ENCODE measurements around the gene TMEM63B. TPM values are rescaled to one million over a fixed set of nuclear protein-coding genes. Genes with fewer than 3 reads are reported as not detected.

Gene TMEM63B
- total and polyA plus RNA-seq, 2 donors (not counting 1 experiment from before 2014, with no cell fraction given): 15.4 to 19.1 TPM

DNA sequence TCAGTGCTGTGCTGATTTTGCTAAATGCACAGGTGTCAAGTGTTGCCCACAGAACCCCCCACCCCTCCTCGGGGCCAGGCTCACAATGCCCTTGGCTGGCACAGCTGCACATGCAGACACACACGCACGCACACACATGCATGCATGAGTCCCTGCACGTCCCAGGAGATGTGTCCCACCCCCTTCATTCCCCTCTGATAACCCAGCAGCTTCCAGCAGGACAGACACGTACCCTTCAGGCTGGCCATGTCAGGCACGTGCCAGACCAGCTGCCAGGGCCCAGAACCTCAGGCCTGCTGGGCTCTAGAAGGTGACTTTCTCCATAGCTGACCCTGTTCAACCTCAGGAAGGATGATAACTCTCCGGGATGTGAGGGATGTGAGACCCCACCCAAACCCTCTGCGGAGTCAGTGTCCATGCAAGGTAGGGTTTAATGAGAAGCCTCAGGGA lies 44.5 kb upstream of the TMEM63B start:
- Mint-ChIP-seq H3K27ac (no peak overlapping the region), H3K4me1 (no peaks in the 10 kb centered on the region), H3K9me3 (ENCODE audit: insufficient read depth) (no peaks in the 10 kb centered on the region), H3K4me3 (no peak overlapping the region), H3K27me3 (peaks cover 11% of the 10 kb centered on the region)
- no peaks in the 10 kb centered on the region for H3K36me3 ChIP-seq (replicated peaks in 1 of 2; ENCODE audit: control extremely low read depth in 1 of 2, control insufficient read depth in 1 of 2, extremely low read depth in 1 of 2, insufficient read depth in 2 of 2, low read length in 1 of 2)
- no peaks in the 10 kb centered on the region for H3K9me3 ChIP-seq (ENCODE audit: control extremely low read depth in 1 of 3, control insufficient read depth in 2 of 3, insufficient read depth in 1 of 3, low read length in 2 of 3)
- H3K4me1 ChIP-seq (ENCODE audit: control insufficient read depth in 2 of 2, insufficient read depth in 2 of 2, low read length in 2 of 2): peaks cover 0 to 4% of the 10 kb centered on the region in 2 donors
- no peak overlapping the region for H3K4me2 ChIP-seq (replicated peaks; ENCODE audit: low read depth, low read length, poor library complexity, severe bottlenecking)
- DNase-seq (no peak), ATAC-seq (ENCODE audit: low read depth) (no peak)
- intact Hi-C loops (cut with micrococcal nuclease): no loop called here
- H3K4me3 ChIP-seq (ENCODE audit: control extremely low read depth in 1 of 5, extremely low read depth in 1 of 5, insufficient read depth in 1 of 5, low read depth in 2 of 5, low read length in 4 of 5): no peak overlapping the region
- 63% methylated on average over 6 of the region's 8 CpGs for WGBS (ENCODE audit: insufficient coverage)
- CTCF ChIA-PET: interaction anchor here (1.3 to 1.8 kb wide), 2 partner anchors 8 to 313 kb away, joined by 4 to 6 read pairs; partner anchors contain the start of gene VEGFA
- H3K79me2 ChIP-seq (ENCODE audit: control insufficient read depth, insufficient read depth, low read length): no peaks in the 10 kb centered on the region
- H2AFZ ChIP-seq (ENCODE audit: insufficient read depth, low read depth, low read length, poor library complexity, severe bottlenecking): no peak overlapping the region
- POLR2A ChIA-PET: no interaction called here
- peaks cover 0 to 7% (median 2%) of the 10 kb centered on the region in 4 experiments for H3K27me3 ChIP-seq (replicated peaks in 1 of 4; ENCODE audit: control extremely low read depth in 1 of 4, control insufficient read depth in 3 of 4, insufficient read depth in 4 of 4, low read length in 3 of 4)
- no peaks in the 10 kb centered on the region for H4K20me1 ChIP-seq (ENCODE audit: control insufficient read depth, insufficient read depth, low read length, poor library complexity, severe bottlenecking)
- H3K27ac ChIP-seq (ENCODE audit: low read length in 2 of 2): no peak overlapping the region
- no peak for TF ChIP-seq CTCF (IDR thresholded peaks at IDR 0.05)
- no peak for TF ChIP-seq EZH2 (IDR thresholded peaks at IDR 0.05; ENCODE audit: borderline replicate concordance, insufficient read depth, low read depth, low read length, poor library complexity, severe bottlenecking)
- H3K9ac ChIP-seq (ENCODE audit: low read length): no peak overlapping the region

- Histone ChIP-seq H3K4me1 (ENCODE audit: control insufficient read depth in 2 of 2, insufficient read depth in 2 of 2, low read length in 2 of 2) (peaks cover 0 to 1% of the 10 kb centered on the region in 2 donors), H3K27ac (ENCODE audit: low read length in 2 of 2) (no peak overlapping the region), H4K20me1 (ENCODE audit: control insufficient read depth, insufficient read depth, low read length, poor library complexity, severe bottlenecking) (no peaks in the 10 kb centered on the region), H3K4me2 (replicated peaks; ENCODE audit: low read depth, low read length, poor library complexity, severe bottlenecking) (no peak overlapping the region), H3K36me3 (replicated peaks in 1 of 2; ENCODE audit: control extremely low read depth in 1 of 2, control insufficient read depth in 1 of 2, extremely low read depth in 1 of 2, insufficient read depth in 2 of 2, low read length in 1 of 2) (no peaks in the 10 kb centered on the region), H3K79me2 (ENCODE audit: control insufficient read depth, insufficient read depth, low read length) (no peaks in the 10 kb centered on the region), H3K9me3 (ENCODE audit: control extremely low read depth in 1 of 3, control insufficient read depth in 2 of 3, insufficient read depth in 1 of 3, low read length in 2 of 3) (no peaks in the 10 kb centered on the region), H2AFZ (ENCODE audit: insufficient read depth, low read depth, low read length, poor library complexity, severe bottlenecking) (no peak overlapping the region), H3K9ac (ENCODE audit: low read length) (no peak overlapping the region), H3K4me3 (ENCODE audit: control extremely low read depth in 1 of 5, extremely low read depth in 1 of 5, insufficient read depth in 1 of 5, low read depth in 2 of 5, low read length in 4 of 5) (no peak overlapping the region), H3K27me3 (replicated peaks in 1 of 4; ENCODE audit: control extremely low read depth in 1 of 4, control insufficient read depth in 3 of 4, insufficient read depth in 4 of 4, low read length in 3 of 4) (no peaks in the 10 kb centered on the region)
- intact Hi-C loops (cut with micrococcal nuclease): no loop called here
- DNase-seq: no peak
- POLR2A ChIA-PET: interaction anchor here (0.7 kb wide), 1 partner anchor 327 kb away, joined by 6 read pairs; no protein-coding TSS in a partner anchor
- ATAC-seq (ENCODE audit: low read depth): no peak
- no peak overlapping the region for H3K27ac Mint-ChIP-seq
- no peak overlapping the region for H3K4me3 Mint-ChIP-seq
- no peaks in the 10 kb centered on the region for H3K9me3 Mint-ChIP-seq (ENCODE audit: insufficient read depth)
- CTCF ChIA-PET: interaction anchor here (0.8 to 1.8 kb wide), 4 partner anchors 9 to 422 kb away, joined by 3 to 9 read pairs (median 4); no protein-coding TSS in a partner anchor
- no peaks in the 10 kb centered on the region for H3K4me1 Mint-ChIP-seq
- TF ChIP-seq CTCF (IDR thresholded peaks at IDR 0.05): no peak
- no peak for TF ChIP-seq EZH2 (IDR thresholded peaks at IDR 0.05; ENCODE audit: borderline replicate concordance, insufficient read depth, low read depth, low read length, poor library complexity, severe bottlenecking)
- H3K27me3 Mint-ChIP-seq: no peaks in the 10 kb centered on the region
- 90% methylated on average over 10 of the region's 13 CpGs for WGBS (ENCODE audit: insufficient coverage)
Observed at GRCh38 chr6:44084231-44085014, 42.9 kb upstream of the TMEM63B start.
